GM19035 (cell line): Measurements from ENCODE around the gene TMEM35A.
"Not testable (repeated sequence)": the region's sequence is repeated elsewhere in the genome, so short reads cannot be mapped to it uniquely, and the experiment has no call there.

Experiments
- ATAC-seq: cut with Tn5 transposase; IDR thresholded peaks from one replicate; pipeline ENCODE4 v1.9.1; 2021; ENCODE audit not compliant: unreplicated experiment

TMEM35A gene

GRCh38 chrX:101078716-101079598 is at the start of gene TMEM35A:
Gene TMEM35A (plus strand): TSS chrX:101078879. CDS start chrX:101079003, 124 bp downstream.
- no peak for ATAC-seq

DNA sequence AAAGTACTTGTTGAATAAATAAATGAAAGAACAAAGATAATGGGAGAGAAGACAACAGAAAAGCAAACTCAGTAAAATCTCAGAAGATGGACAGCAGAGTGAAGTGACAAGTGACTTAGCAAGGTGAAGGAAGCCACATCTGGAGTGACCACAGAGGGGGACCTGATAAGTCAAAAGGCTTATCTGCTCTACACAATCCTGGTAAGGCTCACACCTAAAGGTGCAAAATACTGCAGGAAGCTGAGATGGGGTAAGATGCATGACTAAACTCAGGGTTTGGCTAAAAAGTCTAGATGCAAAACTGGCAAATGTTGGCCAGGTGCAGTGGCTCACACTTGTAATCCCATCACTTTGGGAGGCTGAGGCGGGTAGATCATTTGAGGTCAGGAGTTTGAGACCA is 49.0 kb upstream of the TMEM35A start:
- no peak for ATAC-seq

DNA sequence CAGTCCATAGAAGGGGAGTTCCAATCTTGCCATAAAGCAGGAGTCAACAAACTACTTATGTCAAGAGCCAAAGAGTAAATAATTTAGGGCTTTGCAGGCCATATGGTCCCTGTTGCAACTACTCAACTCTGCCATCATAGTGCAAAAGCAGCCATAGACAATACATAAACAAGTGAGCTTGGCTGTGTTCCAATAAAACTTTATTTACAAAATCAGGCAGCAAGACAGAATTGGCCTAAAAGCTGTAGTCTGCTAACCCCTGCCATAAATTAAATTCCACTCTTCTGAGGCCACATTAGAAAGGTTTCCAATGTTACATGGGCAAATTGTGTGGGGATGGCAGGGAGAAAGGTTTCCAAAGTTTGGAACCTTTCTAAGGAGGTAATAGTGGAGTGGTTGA is 41.4 kb upstream of the TMEM35A start:
- ATAC-seq = no peak

DNA sequence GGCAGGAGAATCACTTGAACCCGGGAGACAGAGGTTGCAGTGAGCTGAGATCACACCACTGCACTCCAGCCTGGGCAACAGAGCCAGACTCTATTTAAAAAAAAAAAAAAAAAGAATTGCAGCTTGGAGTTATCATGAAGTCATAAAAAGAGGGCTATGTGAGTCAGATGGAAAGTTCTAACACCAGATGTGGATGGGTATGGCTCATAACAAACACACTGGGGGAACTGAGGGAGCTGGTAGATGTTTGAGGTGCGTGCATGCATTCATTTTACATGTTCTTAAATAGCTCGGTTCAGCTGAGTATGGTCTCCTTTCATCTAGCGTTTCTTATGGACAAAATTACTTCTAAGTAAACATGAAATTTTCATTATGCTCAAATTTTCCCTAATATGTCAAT is 38.5 kb upstream of the TMEM35A start:
- ATAC-seq = no peak

GRCh38 chrX:101051153-101051548 is 27.5 kb upstream of the TMEM35A start:
- ATAC-seq = peak; percentile 9

DNA sequence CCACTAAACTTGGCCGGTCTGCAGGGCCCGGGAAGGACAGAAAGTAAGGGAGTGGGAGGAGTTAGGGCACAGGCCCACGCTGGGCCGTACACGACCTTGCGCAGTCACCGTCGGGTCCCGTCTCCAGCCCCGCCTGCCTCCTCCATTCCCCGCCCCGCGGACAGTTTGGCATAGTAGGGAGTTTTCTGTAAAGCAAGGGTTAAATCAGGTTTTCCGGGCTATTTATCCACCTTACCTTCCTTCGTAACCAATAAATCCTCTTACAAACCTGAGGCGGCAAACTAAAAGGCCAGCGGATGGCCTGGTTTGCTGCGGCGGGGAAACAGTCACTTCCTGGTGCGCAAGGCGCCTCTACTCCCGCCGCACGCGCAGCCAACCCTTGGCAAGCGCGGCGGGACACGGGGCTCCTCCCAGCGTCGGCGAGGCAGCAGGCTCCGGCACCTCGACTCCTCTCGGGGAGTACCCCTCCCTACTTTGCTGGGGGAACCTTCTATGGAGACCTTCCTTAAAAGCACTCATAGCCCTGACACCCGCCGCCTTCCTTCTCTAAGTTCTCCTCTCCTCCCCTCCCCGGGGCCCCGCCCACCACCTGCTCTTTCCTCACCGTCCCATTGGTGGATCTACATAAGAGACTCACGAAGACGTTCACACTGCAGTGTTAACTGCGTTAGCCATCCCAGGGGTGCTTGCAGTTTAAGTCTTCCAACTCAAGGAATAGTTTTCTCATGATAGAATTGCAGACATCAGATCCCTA is 27.0 kb upstream of the TMEM35A start, which contains the start of gene TRMT2B:
TRMT2B (minus strand) TSS at position 563 of the 754 bp plus-strand sequence. CDS start 9,822 bp downstream, outside the sequence.
- ATAC-seq = peak; percentile 92

- not testable (repeated sequence) for ATAC-seq
These were observed 22.1 kb upstream of the TMEM35A start for GRCh38 chrX:101056551-101056950.

DNA sequence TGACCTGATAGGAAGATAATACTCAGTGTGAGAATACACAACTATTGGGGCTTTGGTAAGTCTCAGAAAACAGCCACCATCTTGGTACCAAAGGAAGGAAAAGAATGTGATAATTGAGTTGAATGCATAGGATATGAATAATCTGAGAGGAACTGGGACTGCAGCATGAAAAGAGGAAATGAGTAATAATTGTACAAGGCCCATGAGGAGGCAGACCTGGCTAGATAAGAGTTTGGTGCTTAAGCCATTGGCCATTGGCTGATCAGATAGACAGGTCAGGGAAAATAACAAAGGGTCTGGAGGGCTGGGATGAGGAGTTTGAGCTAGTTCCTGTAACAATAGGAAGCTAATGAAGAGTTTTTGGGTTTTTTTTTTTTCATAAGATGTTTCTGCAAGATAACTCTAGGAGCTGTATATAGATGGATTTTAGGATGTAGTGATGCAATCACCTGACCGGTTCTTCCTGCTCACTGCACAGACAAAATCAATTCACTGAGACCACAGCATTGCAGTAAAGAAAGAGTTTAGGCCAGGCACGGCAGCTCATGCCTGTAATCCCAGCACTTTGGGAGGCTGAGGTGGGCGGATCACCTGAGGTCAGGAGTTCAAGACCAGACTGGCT is 21.5 kb upstream of the TMEM35A start:
- peak; percentile 94 for ATAC-seq

GRCh38 chrX:101062176-101062575 is 16.5 kb upstream of the TMEM35A start:
- ATAC-seq = no peak

- no peak for ATAC-seq
These were observed 7.1 kb upstream of the TMEM35A start for GRCh38 chrX:101071582-101071981.

DNA sequence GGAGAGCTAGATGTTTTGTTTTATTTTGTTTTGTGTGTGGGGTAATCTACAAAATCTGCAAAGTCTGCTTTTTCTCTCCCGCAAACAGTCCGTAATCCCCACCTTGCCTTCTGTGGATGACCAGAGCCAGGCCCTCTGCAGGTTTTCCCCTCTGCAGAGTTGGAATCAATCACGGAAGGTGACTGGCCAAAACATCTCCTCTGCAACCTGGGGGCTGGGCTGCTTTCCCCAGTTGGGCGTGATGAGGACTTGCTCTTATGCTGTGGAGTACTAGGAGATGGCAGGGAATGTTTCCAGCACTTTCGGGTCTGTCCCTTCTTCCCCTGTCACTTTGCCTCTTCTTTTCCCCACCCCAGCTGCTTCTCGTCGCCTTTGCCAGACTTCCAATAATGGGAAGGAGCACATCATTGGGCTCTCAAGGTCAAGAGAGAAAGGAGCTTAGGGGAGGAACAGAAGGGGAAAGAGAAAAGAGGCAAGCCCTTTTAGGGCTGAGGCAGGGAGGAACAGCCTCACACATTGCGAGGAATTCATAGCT is 1.1 kb downstream of the TMEM35A start:
- no peak for ATAC-seq

GRCh38 chrX:101080326-101081124 is 1.8 kb downstream of the TMEM35A start:
- ATAC-seq = no peak

DNA sequence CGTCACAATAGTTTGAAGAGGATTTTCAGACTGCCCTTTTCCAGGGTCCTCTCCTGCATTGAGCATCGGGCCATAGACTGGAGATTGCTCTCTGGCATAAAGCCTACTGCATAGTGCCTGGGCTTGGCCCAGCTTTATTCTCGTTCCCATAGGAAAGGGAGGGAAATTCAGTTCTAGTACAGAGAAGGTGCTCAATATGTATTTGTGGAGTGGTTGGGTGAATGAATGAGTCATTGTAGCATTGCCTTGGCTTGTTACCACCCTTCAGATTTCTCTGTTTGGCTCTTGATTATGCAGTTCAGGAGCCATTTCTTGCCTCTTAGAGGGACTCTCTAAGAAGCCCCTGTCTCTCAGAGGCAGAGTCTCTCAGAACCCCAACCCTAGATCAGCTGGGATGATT is 2.6 kb downstream of the TMEM35A start:
- ATAC-seq = no peak

DNA sequence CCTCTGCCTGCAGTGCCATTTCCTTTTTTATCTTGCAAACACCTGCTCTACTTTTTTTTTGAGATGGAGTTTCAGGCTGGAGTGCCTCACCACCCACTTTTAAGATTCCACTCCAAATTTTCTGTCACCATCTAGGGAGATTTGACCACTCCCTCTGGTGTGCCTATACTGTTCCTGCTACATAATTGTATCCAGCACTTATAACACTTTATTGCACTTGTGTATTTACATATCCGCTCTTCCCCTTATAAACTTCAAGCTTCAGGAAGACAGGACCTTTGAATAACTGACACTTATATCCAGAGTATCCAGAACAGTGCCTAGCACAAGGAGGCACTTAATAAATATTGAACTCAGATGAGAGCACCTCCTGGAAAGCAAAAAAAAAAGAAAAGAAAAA is 13.1 kb downstream of the TMEM35A start:
- ATAC-seq = no peak

- ATAC-seq = peak; percentile 100
These were observed 19.1 kb downstream of the TMEM35A start, which contains the start of gene CENPI for GRCh38 chrX:101097546-101098453. Gene CENPI (plus strand): TSS chrX:101098204. CDS start chrX:101101071, 2,867 bp downstream.

GRCh38 chrX:101108284-101108683 is 29.6 kb downstream of the TMEM35A start:
- no peak for ATAC-seq

- no peak for ATAC-seq
These were observed 39.0 kb downstream of the TMEM35A start for GRCh38 chrX:101117701-101118100.

GRCh38 chrX:101136235-101136634 is 57.6 kb downstream of the TMEM35A start:
- no peak for ATAC-seq
